HPDE6-E6E7 (cell line): ENCODE measurements around the gene ZBTB20.

ENCODE experiments used
- DNase-seq: peaks from one replicate; pipeline ENCODE4 v3.0.0; 2011; ENCODE audit warnings: missing footprints; ENCODE audit errors: extremely low spot score

Gene ZBTB20

DNA sequence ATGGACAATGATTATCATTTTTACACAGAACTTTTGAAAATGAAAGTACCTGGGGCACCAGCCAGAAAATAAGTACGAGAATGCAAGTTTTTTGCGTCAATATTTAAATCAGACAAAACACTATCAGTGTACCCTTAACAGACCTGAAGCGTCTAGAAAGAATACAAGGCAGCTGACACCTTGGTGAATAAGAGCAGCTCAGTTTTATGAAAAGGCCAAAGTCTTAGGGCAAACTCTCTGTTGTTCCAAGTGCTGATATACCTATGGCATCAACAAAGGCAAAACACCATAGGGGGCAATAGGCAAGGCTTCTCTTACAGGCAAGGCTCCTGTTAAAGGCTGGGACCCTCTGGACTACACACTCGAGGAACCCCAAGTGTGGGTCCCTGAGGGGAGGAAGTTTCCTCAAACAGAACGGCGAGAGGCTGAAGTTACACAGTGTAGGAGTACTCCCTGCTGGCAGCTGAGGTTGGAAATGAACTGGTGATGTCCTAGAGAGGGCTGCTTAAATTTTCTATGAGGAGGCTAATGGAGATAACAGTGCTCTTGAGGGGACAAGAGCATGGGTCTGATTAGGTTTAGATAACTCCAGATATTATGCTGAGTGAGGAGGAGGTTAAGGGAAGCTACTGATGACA is 562.2 kb downstream of the ZBTB20 start:
- DNase-seq, result no peak

DNA sequence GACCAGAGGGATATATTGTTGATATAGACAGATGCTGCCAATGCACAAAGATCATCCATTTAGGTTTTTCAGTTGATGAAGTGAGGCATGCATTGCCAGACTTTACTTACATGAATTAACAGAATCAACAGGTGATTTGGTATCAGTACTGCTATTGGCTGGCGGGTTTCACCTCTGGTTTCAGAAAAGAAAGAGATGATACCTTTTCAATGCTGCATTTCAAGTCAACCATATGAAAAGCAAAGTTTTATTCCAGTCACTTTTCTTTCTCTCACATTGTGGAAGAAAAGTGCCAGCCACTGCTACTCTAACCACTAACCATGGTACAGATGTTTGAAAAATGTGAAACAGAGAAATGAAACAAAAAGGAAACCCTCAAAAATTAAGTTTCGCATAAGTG is 564.2 kb downstream of the ZBTB20 start:
- no peak for DNase-seq

DNA sequence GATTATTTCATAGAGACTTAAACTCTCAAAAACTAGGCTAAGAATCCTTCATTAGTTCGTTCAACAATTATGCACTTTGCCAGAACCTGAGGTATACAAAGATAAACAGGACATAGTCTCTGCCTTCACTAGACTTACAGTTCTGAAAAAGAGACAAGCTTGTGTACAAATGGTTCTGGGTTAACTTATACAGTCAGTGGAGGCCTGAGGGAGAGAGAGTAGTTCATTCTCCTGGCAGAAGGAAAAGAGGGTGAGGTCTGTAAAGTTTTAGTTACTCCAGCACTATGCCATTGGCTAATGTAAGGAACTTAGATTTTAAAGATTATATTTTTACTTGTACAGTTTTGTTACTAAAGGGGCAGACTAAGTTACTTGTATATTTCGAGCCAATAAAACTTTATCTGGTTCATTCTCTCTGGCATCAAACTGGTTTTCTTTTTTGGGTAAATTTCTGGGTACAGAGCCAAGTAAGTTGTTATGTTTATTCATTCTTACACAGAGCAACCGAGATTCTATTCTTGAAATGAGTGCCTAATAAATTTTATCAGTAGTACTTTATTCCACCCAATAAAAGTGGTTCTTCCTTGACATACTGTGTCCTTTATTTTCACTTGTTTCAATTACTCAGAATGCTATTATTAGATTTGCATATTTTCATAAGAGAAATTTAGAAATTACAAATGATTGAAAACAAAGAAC is 574.6 kb downstream of the ZBTB20 start:
- DNase-seq, result no peak

DNA sequence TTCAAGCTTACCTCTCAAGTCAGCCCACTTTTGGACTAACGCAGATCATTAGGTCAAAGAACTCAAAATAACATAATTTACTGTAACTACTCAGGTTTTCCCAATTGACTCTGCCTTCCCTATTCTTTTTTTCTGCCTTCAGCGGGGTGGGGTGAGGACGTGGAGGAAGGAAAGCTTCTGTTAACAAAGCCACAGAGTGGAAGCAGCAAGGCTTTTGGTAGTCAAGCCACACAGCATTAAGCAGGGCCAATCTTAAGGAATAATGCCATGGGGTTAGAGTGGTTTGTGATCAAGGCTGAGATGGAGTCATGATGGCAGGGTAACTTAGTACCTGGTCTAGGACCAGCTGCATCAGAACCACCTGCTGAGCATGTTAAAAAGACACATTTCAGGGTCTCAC is 575.7 kb downstream of the ZBTB20 start:
- DNase-seq, result no peak

DNA sequence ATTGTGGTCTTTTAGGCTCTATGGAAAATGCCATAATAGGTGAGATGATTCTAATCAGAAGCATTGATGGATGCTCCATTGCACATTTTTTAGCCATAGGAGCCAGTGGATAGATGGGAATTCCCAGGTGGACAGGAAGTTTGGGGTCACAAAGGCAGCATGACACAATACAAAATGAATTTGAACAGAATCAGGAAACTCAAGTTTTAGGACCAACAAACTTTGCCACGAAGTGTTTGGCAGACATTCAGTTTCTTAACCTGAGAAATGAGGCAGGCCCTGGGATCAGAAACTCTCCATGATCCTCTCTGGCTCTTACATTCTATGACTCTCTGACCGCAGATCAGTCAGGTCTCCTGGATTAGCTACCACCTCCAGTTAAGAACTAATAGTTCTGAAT is 577.9 kb downstream of the ZBTB20 start:
- no peak for DNase-seq

DNA sequence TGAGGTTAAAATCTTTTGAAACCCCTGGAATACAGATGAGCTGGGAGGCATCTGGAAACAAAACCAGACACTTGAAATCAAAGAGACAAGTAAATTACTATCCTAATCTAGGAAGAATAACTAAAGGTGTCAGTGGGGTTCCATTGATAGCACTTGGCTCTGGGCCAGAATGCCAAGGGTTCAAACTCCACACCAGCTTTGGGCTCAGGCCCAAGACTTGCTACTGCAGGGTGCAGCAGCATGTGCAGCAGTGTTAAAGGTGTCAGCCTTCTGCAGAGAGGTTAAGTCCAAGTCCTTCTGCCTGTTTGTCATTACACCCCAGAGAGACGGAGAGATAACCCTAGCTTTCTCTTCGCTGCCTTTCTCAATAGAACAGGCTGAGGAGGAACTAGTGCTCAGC is 579.3 kb downstream of the ZBTB20 start:
- DNase-seq, result no peak

DNA sequence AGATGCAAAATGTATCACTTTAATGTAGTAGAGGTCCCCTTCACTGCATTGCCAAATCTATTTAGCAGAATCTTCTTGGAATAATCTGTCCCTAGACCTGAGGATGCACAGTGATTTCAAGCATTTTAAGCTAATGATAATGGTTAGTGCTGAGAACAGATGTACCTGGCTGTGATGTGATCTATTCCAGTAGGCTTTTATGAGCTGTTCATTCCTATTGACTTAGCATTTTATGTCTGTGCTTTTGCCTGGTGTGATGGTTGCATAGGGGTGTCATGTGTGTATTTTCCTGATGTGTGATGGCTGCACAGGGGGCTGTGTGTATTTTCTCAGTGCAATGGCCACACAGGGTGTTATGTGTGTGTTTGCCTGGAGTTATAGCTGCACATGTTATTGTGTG is 580.3 kb downstream of the ZBTB20 start:
- no peak for DNase-seq

DNA sequence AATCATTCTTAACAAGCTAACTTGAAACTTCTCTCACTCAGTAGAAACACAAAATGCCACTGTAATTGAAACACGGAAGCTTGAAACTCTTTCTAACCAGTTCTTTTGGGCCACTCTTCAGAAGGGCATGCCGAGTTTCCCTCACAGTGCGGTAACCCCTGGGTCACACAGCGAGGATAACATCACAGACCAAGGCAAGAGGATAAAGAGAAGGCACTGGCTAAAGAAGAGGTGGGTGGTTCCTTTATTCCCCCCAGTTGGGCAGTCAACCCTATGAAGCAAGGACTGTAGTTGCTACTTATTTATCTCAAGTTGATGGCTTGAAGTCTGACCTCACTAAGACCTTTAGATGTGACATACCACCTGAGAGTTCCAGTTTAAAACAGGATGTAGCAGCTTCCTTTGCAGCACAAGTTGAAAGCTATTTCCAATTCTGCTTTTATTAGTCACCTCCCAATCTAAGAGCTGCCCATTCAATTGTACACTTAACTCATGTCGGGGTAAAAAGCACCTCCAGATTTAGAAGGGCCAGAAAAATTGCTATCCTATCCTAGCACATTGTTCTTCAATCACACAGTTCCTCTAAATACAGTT is 580.8 kb downstream of the ZBTB20 start:
- no peak for DNase-seq

DNA sequence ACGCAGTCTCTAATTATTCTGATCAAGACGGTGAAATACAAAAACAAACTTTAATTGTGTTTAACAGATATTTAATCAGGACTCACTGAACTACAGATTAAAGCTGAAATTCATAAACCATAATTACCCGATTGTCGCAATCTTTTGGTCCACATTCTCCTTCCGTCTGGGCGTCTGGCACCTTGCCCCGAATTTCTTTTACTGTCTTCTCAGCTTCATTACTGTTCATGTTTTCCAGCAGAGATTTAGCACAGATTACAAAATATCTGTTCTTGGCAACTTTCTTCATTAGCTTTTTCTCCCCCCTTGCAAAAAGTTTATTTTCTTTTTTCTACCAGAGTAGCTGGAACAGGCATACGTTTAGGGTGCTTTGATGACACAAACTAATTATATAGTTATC is 581.9 kb downstream of the ZBTB20 start:
- DNase-seq, result no peak

DNA sequence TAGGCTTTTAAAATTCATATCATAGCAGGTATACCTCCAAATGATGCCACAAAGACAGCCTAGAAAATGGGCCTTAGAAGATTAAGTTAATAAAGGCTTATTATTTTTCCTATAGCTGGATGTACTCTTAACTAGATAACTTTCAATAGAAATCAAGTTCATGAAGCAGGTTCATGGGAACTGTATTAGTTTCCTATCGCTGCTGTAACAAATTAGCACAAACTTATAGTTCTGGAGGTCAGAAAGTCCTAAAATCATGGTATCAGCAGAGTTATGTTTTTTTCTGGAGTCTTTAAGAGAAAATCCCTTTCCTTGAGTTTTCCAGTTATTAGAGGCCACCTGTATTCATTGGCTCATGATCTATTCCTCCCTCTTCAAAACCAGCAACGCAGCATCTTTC is 583.4 kb downstream of the ZBTB20 start:
- DNase-seq, result no peak

DNA sequence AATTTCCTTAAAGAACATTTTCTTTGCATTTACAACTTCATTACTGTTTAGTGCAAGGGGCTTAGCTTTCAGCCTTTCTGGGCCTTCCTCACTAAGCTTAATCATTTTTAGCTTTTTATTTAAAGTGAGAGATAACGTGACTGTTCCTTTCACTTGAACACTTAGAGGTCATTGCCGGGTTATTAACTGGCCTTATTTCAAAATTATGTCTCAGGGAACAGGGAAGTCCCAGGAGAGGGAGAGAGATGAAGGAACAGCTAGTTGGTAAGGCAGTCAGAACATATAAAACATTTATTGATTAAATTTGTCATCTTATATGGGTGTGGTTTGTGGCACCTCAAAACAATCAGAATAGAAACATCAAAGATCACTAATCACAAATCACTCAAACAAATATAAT is 584.5 kb downstream of the ZBTB20 start:
- DNase-seq, result no peak

DNA sequence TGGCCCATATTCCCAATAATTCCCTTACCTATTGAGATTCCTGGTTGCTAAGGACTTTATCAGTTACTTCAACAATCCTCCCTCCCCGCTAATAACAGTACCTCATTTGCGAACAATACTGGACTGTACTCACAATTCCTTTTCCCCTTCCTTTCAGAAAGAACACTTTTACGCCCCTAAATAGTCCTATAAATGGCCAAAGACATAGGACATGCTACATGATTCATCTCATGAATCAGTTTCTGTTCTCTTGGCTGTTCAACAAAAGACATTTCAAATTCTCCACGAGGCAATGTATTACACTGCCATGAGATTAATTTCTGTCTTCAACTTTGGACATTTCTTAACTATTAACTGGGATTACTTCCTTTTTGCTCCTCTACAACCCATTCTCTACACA is 588.8 kb downstream of the ZBTB20 start:
- no peak for DNase-seq

DNA sequence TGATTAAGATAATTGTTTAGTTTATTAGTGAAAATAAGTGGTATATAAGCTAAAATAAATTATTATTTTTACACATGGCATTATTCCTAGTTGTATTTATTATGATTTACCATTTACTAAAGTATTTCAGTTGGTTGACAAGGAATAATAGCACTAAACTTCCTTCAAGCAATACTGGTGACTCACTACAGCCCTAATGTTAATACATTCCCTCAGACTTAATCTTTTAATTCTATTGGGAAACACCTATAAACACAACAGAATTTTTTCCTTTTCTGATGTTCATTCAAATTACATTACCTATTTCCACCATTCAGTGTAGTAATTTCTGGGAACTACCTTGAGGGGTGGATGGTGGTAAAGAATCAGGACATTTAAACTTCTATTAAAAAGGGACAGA is 589.3 kb downstream of the ZBTB20 start:
- peak; percentile 13 for DNase-seq

DNA sequence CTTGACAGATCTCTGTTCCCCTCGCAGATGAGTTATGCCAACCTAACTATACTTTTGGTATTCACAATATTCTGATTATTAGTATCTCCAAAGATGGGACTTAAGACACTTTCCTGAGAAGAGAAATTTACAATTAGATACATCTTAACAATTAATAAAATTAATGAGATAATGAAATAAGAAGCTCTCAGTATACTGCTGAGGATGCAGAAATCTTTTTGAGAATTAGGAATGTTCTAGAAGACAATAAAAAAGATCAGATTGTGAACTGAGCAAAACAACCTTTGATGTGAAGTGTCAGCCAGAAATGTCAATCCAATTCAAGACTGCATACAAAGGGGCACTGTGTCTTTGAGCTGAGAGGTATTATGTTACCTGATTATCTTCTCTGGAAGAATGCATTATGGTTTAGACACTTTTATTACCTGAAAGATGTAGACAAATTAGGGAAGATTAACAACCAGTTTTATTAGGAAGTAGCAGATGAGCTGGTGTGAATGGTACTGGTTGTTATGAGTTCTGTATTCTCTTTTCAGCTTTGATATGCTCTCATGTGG is 590.4 kb downstream of the ZBTB20 start:
- DNase-seq, result no peak

DNA sequence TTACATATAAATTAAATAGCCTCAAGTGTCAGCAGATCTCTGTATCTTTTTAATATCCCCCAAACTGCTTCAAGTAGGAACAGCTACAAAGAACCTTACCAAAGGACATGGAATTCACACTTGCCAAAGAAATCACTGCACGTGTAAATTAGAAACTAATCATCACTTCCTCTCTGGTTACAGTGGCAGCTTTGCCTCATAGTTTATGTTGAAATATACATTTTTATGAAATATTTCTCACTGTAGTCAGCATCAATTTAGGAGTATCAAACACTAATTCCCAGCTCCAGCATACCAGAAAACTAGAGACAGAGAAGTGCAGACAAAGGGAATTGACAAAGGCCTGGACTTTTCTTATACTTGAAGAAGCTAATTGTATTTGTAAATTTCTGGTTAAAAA is 592.4 kb downstream of the ZBTB20 start:
- DNase-seq, result no peak

DNA sequence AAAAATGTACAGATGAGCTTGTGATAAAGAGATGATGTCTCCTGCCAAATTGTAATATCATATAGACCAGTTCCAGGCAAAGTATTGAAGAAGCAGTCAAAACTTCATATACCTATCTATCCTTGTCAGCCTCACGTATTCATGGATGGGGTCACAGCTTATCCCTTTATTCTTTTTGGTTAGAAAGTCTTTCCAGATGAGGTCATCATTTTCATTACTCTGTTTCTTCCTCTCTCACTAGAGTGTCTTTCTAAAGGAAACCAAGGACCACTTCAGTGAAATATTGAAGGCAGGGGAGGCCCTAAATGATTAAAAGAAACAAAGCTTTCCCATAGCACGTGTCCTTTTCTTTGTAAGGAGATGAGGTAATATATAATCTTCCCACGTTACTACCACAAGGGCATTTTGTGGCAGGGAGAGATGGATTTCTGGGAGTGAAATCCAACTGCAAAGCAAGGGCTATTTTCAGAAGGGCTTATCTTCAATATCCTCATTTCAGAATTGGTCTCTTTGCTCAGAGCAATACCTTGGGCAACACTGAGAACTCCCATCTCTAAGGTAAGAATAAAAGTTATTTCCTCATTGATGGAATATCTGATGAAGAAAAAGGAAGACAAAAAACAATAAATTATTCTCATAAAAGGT is 593.0 kb downstream of the ZBTB20 start:
- no peak for DNase-seq

DNA sequence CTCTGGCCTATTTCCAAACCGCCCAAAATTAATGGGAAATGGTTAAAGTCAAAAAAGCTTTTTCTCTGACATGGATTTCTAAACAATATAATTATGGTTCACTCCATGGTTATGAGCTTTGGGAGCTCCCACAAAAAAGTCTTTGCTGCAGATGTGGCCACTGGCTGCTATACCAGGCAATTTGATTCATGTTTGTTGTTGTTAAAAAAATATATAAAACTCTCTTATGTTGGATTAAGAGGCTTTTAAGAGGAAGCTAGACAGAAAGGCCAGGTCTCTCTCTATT is 594.6 kb downstream of the ZBTB20 start:
- DNase-seq, result no peak

DNA sequence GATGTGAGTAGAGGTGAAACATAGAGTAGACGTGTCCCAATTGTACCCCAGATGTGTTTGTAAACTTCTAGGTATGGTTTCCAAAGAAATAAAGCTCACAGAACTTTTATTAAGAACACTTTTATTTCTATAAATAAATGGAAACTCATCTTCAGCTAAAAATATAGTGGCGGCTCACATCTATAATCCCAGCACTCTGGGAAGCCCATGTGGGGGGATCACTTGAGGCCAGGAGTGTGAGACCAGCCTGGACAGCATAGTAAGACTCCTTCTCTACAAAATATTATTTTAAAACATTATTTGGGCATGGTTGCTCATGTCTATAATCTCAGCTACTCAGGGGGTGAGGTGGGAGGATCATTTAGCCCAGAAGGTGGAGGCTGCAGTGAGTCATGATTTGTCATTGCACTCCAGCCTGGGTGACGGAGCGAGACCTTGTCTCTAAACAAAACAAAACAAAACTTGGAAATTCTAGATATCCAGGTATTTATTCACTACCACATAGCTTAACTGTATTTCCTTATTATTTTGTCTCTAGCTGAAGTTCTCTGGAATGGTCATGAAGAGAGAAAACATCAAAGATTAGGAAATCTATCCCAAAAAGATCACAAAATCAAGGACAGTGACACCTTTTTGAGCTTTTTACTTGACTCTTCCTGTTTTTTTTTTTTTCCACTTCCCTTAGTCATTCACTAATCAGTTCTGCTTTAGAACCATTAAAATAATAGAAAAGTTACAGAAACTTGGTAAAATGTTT is 595.1 kb downstream of the ZBTB20 start:
- DNase-seq, result peak; percentile 6

DNA sequence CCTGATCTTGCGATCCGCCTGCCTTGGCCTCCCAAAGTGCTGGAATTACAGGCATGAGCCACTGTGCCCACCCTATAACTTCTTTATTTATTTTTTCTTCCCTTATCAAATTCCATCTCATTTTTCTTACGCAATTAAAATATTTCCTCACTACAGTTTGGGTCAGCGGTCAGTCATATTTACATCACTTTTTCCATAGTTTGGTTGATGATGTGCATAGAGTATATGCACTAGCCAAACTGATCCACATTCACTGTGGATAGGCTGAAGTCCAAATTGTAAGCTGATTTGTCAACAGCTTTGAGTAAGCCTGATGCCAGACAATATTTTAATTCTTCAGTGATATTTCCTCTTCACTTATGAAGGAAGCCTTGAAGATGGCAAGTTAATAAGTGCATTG is 596.9 kb downstream of the ZBTB20 start:
- DNase-seq, result no peak

DNA sequence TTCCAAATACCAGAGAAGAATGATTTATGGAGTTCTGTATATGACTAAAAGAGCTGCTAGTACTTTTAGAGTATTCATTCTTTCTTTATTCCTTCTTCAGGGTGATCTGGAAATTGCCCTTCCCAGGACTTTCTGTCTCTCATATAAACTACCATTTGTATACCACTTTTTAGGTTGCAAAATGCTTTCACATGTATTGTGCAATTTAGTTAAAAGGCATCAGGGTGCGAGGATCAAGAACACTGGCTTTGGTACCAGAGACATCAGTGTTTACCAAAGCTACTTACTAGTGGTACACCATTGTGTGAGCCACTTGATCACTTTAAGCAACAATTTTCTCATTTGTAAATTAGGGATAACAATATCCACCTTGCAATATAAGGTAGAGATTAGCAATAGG is 601.9 kb downstream of the ZBTB20 start:
- no peak for DNase-seq

DNA sequence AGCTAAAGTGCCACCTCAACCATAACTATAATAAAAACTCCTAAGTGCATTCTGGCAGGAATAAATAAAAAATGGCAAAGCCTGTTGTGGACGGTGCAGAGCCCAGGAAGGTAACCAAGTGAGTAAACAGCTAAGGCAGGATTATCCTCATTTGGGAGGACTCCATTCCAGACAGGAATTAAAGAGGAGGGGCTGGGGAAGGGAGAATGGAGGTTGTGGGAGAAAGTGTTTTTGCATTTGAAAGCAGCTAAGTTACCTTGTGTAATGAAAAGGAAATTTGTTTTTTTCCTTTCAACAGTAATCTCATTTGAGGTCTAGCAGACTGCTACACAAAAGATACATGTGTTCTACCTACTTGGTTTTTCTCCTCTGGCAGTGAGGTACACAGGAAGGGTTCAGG is 604.7 kb downstream of the ZBTB20 start:
- DNase-seq, result no peak

DNA sequence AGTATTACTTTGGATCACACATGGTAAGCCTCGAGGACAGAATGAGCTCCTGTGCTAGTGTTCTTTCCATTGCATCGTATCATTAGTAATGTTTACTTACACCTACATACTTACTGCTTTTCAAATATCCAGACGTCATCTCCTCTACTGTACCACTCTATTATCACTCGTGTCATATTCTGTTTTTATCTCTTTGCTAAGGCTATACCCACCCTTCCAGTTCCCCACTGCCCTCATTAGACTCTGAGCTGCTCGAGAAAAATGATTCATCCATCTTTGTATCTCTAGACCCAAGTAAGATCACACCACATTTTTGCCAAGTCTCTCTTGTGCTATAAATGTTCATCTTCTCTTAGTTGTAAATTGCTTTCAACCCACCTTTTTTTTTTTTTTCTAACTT is 607.6 kb downstream of the ZBTB20 start:
- DNase-seq, result no peak
